Ovary (tissue), 9 donors: Measurements from ENCODE around the gene NHLH1. TPM values are rescaled to one million over a fixed set of nuclear protein-coding genes. Genes with fewer than 3 reads are reported as not detected.

Experiments used
- DNase-seq, 5 donors: peaks; one replicate each; pipeline ENCODE4 v3.0.0-alpha.2; 2019 to 2020
- H3K27ac ChIP-seq, 2 donors: fragments of 200-600 bp; one replicate each; pipeline versions ENCODE4 v1.5.1 to v1.8.0; 2019 to 2022
- H3K27me3 ChIP-seq: fragments of 200-600 bp; one replicate; pipeline ENCODE4 v1.8.0; 2022
- H3K36me3 ChIP-seq: fragments of 200-600 bp; sonication (generic); one replicate; pipeline ENCODE4 v1.5.1; 2019
- H3K4me1 ChIP-seq: one replicate; pipeline ENCODE4 v1.8.1; 2013; ENCODE audit warnings: mild to moderate bottlenecking, moderate library complexity; ENCODE audit not compliant: insufficient read depth
- H3K4me3 ChIP-seq: fragments of 200-600 bp; sonication (generic); one replicate; pipeline ENCODE4 v1.5.1; 2017
- H3K9me3 ChIP-seq, 2 donors: fragments of 200-600 bp in 1 of 2; sonication (generic) in 1 of 2; one replicate each; pipeline versions ENCODE4 v1.5.1 to v1.8.1; 2013 to 2019; ENCODE audit warnings: mild to moderate bottlenecking in 1 of 2, moderate library complexity in 1 of 2
- CTCF ChIP-seq, 3 donors: fragments of 450-650 bp in 2 of 3; fragments of 200-600 bp in 1 of 3; IDR thresholded peaks; one replicate each; pipeline versions ENCODE4 v1.5.1 to v1.8.0; 2016 to 2022; ENCODE audit warnings: antibody characterized with exemption in 3 of 3, mild to moderate bottlenecking in 1 of 3
- EP300 ChIP-seq: sonication (generic); formaldehyde crosslinking; IDR thresholded peaks from one replicate; pipeline ENCODE4 v1.6.1; 2017; ENCODE audit warnings: antibody characterized with exemption
- POLR2A ChIP-seq: fragments of 450-650 bp; IDR thresholded peaks from one replicate; pipeline ENCODE4 v1.6.1; 2017; ENCODE audit warnings: antibody characterized with exemption, mild to moderate bottlenecking, moderate library complexity
- WGBS, 3 donors: extraction: QIAGEN DNeasy Blood & Tissue Kit in 1 of 3; methylation state at CpG; one replicate each; pipeline versions ENCODE4 v1.1.5 to v1.1.7; 2013 to 2017; 5-methylcytosine and 5-hydroxymethylcytosine counted together
- intact Hi-C, 4 donors: fragments of 100-400 bp; cut with DNase I; formaldehyde crosslinking; loops; one replicate each; pipeline versions ENCODE4 v1.11.0 to v1.15.1; 2022 to 2023
- polyA plus RNA-seq, 2 donors: library from polyadenylated mRNA; stranded (reverse); fragments of 200-250 nt in 1 of 2; fragments of 350-450 nt in 1 of 2; fragmentation: Illumina TruSeq in 1 of 2; extraction: RNeasy Lipid Tissue Mini Kit (QIAGEN cat#74804) in 1 of 2; gene quantifications; one replicate each; pipeline ENCODE4 v1.2.3, GENCODE V29; 2013 to 2014
- total RNA-seq, 7 donors: library from RNA; depleted of rRNA in 2 of 7; stranded (reverse); fragments of >200 nt in 2 of 7; fragmentation: NEBNext Ultra II Directional in 3 of 7; extraction: Animal tissue kit (Norgen Biotek cat#: 25700) in 3 of 7; gene quantifications; one replicate each; pipeline versions ENCODE4 v1.1.0 to v1.2.4, GENCODE V29; 2016 to 2023
- donor health status: DM: no; HTN: no; CAD: no; lungs with moderate emphysema.
- donor health status: DM: no; HTN: no; CAD: no.
- donor health status: Bipolar disorder and iron deficiency.
- donor health status: DM: yes; HTN: yes; CAD: no.
- donor health status: DM: no; HTN: no; CAD: no.
- donor health status: DM: yes; HTN: yes; CAD: no.

Gene NHLH1
- total and polyA plus RNA-seq, 9 donors, result 0.02 to 0.20 (median 0.08) TPM; not detected in 4

- WGBS, 3 donors, result 75 to 82% (median 75%) methylated on average over 9 of the region's 9 CpGs
- Histone ChIP-seq H3K36me3 (no peaks in the 10 kb centered on the region), H3K4me3 (no peak overlapping the region), H3K4me1 (no peaks in the 10 kb centered on the region), H3K27ac (no peak overlapping the region), H3K27me3 (no peaks in the 10 kb centered on the region), H3K9me3 (no peaks in the 10 kb centered on the region)
- no peak for DNase-seq
- intact Hi-C loops, result no loop called here
- TF ChIP-seq POLR2A (no peak), CTCF (IDR thresholded peaks at IDR 0.05) (no peak), EP300 (no peak)
Measured at GRCh38 chr1:160359559-160360226, 7.2 kb upstream of the NHLH1 start.

GRCh38 chr1:160360227-160360695 lies 6.6 kb upstream of the NHLH1 start:
- WGBS, 3 donors, result 69 to 78% (median 78%) methylated on average over 8 of the region's 8 CpGs
- TF ChIP-seq POLR2A (no peak), CTCF (IDR thresholded peaks at IDR 0.05) (no peak), EP300 (no peak)
- H3K4me3 ChIP-seq, result no peak overlapping the region
- no peaks in the 10 kb centered on the region for H3K36me3 ChIP-seq
- no peaks in the 10 kb centered on the region for H3K9me3 ChIP-seq
- intact Hi-C loops, result no loop called here
- H3K27ac ChIP-seq, result no peak overlapping the region
- H3K4me1 ChIP-seq, result no peaks in the 10 kb centered on the region
- no peaks in the 10 kb centered on the region for H3K27me3 ChIP-seq
- DNase-seq, result no peak

GRCh38 chr1:160361199-160361598 lies 5.7 kb upstream of the NHLH1 start:
- H3K27ac ChIP-seq, result no peak overlapping the region
- no peak overlapping the region for H3K4me3 ChIP-seq
- DNase-seq, result no peak
- intact Hi-C loops, result no loop called here
- no peaks in the 10 kb centered on the region for H3K9me3 ChIP-seq
- no peaks in the 10 kb centered on the region for H3K27me3 ChIP-seq
- H3K36me3 ChIP-seq, result no peaks in the 10 kb centered on the region
- TF ChIP-seq POLR2A (no peak), CTCF (IDR thresholded peaks at IDR 0.05) (no peak), EP300 (no peak)
- no peaks in the 10 kb centered on the region for H3K4me1 ChIP-seq
- WGBS, 3 donors, result 65 to 76% (median 75%) methylated on average over 2 of the region's 2 CpGs

GRCh38 chr1:160361814-160362167 lies 5.1 kb upstream of the NHLH1 start:
- no peak overlapping the region for H3K27ac ChIP-seq
- no peaks in the 10 kb centered on the region for H3K27me3 ChIP-seq
- no peaks in the 10 kb centered on the region for H3K9me3 ChIP-seq
- H3K36me3 ChIP-seq, result no peaks in the 10 kb centered on the region
- H3K4me1 ChIP-seq, result no peaks in the 10 kb centered on the region
- no peak for TF ChIP-seq CTCF (IDR thresholded peaks at IDR 0.05)
- TF ChIP-seq EP300, result no peak
- TF ChIP-seq POLR2A, result no peak
- DNase-seq, result no peak
- 62 to 81% (median 76%) methylated on average over 4 of the region's 4 CpGs for WGBS, 3 donors
- H3K4me3 ChIP-seq, result no peak overlapping the region
- intact Hi-C loops, result no loop called here
